Medulla oblongata (tissue), 1 donor: ENCODE measurements around the gene KDELR3.

Experiments used
- DNase-seq: peaks from one replicate; pipeline ENCODE4 v3.0.0-alpha.2; 2015; ENCODE audit errors: extremely low spot score

KDELR3 gene

GRCh38 chr22:38482662-38483308 lies 14.9 kb downstream of the KDELR3 start:
- no peak for DNase-seq

- DNase-seq = no peak
Measured at GRCh38 chr22:38484244-38484643, 16.3 kb downstream of the KDELR3 start.

- no peak for DNase-seq
Measured at GRCh38 chr22:38485783-38486182, 17.9 kb downstream of the KDELR3 start.

GRCh38 chr22:38487946-38488345 lies 20.1 kb downstream of the KDELR3 start:
- DNase-seq = no peak

- DNase-seq = no peak
Measured at GRCh38 chr22:38489142-38489541, 21.2 kb downstream of the KDELR3 start.

- no peak for DNase-seq
Measured at GRCh38 chr22:38489561-38490145, 21.8 kb downstream of the KDELR3 start.

- DNase-seq = no peak
Measured at GRCh38 chr22:38490475-38490874, 22.6 kb downstream of the KDELR3 start.

- DNase-seq = peak; percentile 79
Measured at GRCh38 chr22:38490915-38491314, 23.0 kb downstream of the KDELR3 start.

- DNase-seq = no peak
Measured at GRCh38 chr22:38491707-38492348, 23.9 kb downstream of the KDELR3 start.

GRCh38 chr22:38494498-38494897 lies 26.6 kb downstream of the KDELR3 start:
- DNase-seq = no peak

GRCh38 chr22:38494939-38495338 lies 27.0 kb downstream of the KDELR3 start:
- DNase-seq = no peak

- no peak for DNase-seq
Measured at GRCh38 chr22:38497869-38498268, 30.0 kb downstream of the KDELR3 start.

- DNase-seq = no peak
Measured at GRCh38 chr22:38501797-38502672, 34.1 kb downstream of the KDELR3 start.

- DNase-seq = no peak
Measured at GRCh38 chr22:38503021-38503420, 35.1 kb downstream of the KDELR3 start.

GRCh38 chr22:38504731-38505540 lies 37.0 kb downstream of the KDELR3 start:
- DNase-seq = no peak

- peak; percentile 84 for DNase-seq
Measured at GRCh38 chr22:38505541-38506117, 37.7 kb downstream of the KDELR3 start.

- peak; percentile 99 for DNase-seq
Measured at GRCh38 chr22:38506118-38506962, 38.4 kb downstream of the KDELR3 start, which contains the start of gene DDX17. DDX17 (minus strand) TSS chr22:38506311.

- DNase-seq = no peak
Measured at GRCh38 chr22:38510416-38510970, 42.6 kb downstream of the KDELR3 start.

- no peak for DNase-seq
Measured at GRCh38 chr22:38513063-38513462, 45.2 kb downstream of the KDELR3 start.

GRCh38 chr22:38518620-38519019 lies 50.7 kb downstream of the KDELR3 start:
- no peak for DNase-seq
